GM19452 (cell line): ENCODE data around the gene ADCYAP1R1.

Experiments
- ATAC-seq: cut with Tn5 transposase; IDR thresholded peaks from one replicate; pipeline ENCODE4 v1.9.1; 2021; ENCODE audit not compliant: unreplicated experiment

ADCYAP1R1 gene

DNA sequence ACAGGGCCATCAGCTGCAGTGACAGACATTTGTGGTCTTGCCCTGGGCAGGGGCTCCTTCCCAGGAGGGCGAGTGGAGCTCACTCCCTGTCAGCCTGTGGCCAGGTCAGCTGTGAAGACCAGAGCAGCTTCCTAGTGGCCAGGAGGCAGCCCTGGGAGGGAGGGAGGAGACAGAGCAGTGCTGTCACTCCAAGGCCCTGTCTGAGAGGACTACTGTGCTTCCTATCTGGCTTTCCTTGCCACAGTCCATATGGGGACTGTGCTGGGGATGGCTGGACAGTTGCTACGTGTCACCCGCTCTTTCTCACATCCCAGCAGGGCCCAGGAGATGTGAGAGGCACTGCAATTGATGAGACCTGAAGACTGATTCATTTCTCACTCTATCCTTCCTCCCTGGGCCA, 15.2 kb upstream of the ADCYAP1R1 start:
- ATAC-seq = no peak

DNA sequence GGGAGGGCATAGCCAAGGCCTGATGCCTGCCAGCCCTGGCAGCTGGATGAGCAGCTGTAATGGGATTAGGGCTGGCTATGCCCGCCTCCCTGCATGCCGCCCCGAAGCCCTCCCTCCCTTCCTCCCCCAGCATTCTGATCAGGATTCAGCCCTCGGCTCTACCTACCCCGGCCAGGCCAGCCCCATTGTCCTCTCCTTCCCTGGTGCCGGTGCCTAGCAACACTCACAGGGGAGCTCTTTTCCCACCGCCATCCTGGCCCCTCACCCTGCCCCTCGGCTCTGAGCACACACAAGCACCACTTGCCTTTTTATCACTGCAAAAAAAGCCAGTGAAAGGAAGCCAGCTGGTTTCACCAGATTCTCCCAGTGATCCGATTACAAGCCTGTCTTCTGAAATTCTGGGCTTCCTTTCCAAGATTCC, 9.0 kb upstream of the ADCYAP1R1 start:
- ATAC-seq = no peak

DNA sequence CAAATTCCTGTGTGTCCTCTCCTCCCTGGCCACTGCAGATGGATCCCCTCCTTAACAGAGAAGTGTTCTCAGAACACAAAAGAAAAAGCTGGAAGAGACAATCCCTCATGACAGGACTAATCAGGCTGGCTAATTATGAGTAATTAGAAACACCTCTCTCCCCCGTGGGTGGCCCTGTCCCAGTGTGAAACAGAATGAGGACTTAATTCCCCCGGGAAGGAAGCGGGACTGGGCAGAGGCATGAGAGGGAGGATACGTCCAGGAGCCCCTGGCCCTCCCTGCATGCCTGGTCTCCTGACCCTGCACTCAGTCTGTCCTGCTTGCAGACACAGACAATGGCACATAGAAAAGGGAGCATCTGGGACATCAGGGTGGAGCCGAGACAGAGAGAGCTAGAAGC, 7.6 kb upstream of the ADCYAP1R1 start:
- no peak for ATAC-seq

DNA sequence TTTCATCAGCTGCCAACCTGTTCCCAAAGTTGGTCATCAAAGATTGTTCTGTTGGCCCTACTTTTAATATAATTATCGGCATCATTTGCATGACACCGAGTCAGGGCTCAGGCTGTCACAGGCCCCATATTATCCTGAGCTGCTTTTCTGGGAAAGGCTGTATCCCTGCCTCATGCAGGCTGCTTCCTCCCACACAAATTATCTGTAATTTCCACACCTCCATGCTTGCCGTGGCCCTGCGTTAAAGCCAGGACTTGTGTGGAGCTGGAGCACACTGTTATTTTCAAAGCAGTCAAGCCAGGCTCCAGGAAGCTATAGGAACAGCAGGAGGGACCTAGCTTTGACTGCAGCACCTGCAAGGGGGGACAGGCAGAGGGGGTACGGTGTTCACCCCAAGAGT, 5.4 kb upstream of the ADCYAP1R1 start:
- ATAC-seq = no peak

DNA sequence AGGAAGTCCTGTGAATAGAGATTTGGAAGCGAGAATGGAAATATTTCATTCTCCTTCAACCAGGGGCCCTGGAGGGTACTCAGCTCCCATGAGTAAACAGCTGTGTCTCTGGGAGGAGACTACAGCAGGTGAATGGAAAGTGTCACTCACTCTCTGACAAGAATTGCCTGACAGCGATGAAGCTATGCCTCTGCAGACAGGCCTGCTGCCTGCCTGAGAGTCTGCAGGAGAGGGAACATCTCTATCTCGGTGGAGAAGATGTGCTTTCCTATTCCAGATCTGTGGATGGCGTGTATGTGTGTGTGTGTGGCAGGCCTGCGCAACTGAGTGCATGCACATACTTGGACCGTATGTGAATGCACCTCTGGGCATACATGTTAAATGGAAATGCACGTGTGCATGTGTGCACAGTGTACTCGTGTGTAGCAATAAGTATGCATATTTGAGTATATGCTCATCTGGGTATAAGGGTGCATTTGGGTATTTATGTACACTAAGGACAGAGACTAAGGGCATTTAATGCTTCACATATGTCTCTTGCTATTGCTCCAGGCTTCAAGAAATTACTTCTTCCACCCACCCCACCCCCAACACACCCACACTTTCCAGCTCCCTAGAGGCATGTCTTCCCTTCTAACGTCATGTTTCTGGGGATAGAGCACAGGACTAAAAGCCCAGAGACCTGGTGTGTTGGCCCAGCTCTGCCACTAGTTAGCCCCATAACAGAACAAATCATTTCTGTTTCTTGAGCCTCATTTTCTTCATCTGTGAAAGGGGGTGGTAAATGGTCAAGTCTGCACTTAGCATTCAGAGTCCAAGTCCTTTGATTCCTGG, 4.6 kb upstream of the ADCYAP1R1 start:
- ATAC-seq = no peak

DNA sequence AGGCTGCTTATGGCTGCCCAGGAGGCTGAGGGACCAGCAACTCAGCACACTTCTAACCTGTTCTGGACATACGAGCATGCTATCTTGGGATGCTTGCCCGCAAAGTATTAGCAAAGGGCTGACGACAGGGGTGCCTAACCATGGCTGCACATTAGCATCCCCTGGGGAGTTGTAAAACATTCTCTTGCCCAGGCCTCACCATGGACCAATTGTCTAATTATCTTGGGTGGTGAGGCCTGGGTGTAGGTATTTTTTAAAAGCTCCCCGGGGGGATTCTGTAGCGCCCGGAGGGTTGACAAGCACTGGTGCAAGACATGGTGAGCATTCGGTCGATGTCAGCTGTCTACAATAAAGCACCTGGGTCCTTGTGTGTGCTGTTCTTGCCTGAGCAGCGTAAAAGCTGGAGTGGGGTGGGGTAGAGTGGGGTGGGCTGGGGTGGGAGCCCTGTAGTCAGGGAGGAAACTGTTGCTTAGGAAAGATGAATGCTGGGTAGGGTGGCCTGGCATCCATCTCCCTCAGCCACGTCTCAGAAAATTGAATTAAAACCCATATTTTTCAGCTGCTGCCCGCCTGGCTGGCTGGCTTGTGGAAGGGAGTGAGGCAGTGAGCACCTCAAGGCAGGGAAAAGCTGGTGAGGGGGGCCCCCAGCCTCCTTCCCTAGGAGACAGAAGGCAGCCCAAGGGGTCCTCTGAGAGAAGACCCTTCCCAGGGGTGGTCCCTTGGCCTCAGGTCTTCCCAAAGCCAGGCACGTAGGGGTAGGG, 2.9 kb upstream of the ADCYAP1R1 start:
- ATAC-seq = no peak

DNA sequence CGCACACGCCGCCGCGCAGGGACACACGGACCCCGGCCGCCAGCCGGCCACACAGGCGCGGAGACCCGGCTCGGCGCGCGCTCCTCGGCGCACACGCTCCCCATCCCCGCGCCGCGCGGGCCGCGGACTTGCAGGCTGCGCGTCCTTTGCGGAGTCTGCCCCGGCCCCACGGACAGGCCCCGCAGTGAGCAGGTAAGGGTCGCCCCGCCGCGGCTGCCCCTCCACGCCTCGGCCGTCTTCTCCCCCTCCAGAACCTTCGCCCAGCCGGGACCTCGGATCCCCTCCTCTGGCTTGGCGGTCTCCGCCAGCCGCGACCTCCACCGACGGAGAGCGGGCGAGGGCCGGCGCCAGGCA, 356 bp downstream of the ADCYAP1R1 start:
- ATAC-seq = no peak

DNA sequence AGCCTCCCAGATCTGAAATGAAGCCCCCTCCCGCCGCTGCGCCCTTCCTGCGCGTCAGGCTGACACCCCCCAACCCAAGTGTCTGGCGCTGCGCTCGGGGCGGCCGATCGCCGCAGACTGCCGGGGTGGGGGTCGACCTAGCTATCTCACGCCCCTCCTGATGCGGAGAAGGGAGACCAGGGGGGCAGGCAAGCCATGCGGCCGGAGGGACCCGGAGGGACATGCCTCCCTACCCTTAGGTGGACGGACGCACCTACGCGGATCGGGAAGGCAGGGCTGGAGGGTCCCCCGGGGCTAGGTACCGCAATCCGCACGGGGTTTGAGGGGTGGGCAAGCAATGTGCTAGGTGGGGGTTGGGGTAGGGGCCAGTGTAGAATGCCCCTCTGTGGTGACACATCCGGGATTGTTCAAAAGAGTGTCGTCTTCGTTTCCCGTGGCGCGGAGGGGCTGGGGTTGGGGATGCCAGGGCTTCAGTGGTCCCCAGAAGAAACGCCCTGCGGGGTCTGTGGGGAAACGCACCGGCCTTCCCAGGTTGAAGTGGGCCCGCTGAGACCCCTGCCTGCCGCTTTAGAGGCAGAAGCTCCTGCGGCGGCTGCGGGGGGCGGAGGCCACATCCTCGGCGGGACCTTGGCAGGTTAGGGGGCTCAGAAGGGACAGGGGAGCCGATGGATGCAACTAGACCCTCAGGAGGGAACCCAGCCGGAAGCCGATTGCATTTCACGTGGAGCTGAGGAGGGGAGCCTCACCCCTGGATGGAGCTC, 913 bp downstream of the ADCYAP1R1 start:
- no peak for ATAC-seq

DNA sequence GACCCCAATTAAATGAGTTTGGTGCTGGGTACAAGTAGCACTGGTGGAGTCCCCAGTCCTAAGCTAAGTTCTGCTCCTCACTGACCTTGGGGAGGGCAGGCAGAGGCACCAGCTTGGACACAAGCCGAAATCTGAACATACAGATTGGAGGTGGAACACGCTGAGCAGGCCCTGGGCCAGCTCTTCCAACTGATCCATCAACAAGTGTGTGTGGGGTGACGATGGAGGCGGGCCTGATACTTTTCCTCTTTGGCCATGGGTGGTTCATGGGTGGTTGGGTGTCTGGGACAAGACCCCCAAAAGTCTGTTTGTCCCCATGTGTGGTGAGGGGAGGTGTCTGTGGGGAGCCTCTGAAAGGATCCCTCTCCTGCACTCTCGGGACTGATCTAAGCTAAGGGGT, 1.9 kb downstream of the ADCYAP1R1 start:
- ATAC-seq = no peak

DNA sequence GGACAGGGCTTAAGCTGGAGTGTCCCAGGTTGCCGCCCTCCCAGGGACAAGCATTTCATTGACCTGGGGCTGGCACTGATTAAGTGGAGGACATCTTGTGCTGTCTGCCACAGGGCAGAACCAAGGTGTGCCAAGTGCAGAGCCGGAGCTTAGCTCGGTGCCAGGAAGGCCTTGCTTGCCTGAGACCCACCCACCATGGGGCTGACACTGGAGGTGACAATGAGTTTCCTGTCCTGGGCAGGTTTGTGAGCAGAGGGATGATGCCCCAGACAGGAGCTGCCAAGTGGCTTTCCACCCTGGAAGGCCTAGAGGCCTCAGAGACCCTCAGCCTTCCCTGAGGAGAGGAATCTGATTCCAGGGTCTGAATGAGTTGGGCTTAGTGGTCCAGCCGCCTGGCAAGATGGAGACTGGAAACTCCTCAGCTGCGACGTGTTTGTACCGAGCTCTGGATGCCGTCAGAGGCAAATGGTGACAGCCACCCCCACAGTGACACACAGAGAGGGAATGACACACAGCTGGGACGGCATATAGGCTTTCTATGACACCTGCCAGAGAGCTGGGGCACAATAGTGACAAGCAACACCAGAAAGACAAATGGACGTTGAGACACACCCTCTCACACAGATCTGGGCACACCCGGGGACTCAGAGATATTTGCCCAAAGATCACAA, 2.6 kb downstream of the ADCYAP1R1 start:
- ATAC-seq = no peak

DNA sequence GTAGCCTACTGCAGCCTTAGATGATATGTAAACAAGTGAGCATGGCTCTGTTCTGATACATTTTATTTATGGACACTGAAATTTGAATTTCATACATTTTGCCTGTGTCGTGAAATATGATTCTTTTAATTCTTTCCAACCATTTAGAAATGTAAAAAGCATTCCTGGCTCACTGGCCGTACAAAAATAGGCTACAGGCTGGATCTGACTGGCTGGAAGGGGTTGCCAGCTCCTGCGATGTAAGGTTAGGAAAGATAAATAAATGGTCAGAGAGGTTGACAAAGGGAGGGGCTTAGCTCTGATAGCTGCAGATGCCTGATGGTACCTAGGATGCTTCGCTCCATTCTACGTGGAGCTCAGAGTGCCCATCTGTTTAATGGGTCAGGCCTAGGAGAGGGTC, 3.4 kb downstream of the ADCYAP1R1 start:
- no peak for ATAC-seq

DNA sequence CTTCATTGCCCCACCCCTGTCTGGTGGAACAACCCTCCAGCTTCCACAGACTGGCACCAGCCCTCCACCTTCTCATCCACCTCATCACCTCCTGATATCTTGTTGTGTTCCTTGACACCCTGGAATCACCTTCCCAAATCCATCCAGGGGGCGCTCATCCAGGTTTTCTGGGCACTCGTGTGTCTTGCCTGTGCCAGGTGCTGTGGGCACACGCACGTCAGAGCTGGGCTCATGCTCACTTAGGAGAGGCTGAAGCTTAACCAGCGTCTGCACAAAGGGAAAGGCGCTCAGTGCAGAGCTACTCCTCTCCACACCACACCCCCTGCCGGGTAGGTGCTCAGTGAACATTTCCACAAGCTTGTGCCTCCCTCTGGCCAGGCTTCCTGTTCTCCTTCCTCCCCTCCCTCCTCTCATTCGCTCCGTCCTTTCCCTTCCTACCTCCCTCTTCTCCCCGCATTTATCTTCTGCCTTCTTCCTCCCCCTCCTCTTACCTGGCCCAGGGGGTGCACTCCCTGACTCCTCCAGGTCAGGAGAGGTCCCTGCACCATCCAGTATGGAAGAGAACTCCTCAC, 4.8 kb downstream of the ADCYAP1R1 start:
- ATAC-seq = no peak

DNA sequence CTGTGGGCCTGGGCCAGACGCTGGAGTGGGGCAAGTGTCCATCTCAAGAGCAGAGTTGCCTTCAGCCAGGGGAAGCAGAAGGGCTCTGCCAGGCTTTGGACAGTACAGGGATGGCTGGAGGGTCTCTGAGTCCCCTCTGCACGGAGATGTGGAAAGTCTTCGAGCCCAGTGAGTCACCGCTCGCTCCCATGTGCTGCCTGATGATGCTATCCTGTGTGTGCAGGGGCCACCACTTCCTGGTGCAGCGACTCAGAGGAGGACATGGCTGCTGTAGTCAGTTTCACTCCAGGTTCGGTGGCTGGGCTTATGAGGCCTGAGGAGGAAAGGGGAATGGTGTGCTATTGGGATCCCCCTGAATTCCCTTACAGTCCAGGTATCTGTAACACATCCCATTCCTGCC, 6.0 kb downstream of the ADCYAP1R1 start:
- no peak for ATAC-seq

DNA sequence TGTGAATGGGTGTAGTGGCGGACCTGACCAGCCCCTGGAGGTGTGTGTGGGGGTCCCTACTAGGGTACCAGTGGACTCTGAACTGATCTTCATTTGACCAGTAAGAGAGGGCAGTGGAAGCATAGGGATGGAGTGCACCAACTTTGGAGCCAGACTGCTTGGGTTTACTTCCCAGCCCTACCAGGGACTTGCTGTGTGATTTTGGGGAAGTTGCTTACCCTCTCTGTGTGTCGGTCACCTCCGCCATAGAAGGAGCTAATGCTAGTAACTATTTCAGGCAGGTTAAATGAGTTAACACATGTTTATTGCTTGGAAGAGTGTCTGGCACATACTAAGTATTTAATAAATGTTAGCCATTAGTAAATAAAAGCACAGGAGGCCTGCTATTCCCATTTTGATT, 6.6 kb downstream of the ADCYAP1R1 start:
- ATAC-seq = no peak

DNA sequence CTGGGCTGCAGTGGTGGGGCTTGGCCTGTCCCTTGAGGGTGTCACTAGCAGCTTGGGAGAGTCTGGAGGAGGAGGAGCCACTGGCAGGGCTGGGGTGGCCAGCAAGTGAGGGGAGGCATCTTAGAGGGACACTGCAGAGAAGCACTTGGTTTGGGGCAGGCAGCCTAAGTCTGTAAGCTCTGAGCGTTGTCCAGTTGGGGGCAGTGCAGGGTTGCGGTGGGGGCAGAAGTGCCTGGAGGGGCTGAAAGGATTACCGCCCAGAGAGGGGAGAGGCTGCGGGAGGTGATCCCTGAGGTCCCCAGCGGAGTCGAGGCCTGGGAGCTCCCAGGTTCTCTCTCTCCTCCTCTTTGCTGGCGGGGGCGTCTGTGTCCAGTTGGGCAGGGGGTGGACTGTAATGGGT, 7.4 kb downstream of the ADCYAP1R1 start:
- ATAC-seq = no peak

DNA sequence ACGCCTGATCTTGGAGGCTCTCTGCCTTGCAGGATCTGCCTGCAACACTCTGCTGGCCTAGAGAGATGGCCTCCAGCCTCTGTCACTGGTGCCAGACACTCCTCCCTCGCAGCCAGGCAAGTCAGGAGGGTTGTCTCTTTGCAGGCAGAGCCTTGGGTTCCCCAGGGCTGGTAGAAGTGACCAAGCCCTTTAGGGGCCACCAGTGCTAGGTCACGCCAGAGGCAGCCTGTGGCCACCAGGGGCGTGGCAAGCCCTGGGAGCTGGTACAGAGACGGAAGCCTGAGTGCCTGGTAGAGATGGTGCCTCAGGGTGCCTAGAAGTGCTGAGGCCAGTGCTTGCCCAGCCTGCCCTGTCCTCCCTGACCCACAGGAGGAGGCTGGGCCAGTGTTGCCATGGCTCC, 9.1 kb downstream of the ADCYAP1R1 start:
- no peak for ATAC-seq

DNA sequence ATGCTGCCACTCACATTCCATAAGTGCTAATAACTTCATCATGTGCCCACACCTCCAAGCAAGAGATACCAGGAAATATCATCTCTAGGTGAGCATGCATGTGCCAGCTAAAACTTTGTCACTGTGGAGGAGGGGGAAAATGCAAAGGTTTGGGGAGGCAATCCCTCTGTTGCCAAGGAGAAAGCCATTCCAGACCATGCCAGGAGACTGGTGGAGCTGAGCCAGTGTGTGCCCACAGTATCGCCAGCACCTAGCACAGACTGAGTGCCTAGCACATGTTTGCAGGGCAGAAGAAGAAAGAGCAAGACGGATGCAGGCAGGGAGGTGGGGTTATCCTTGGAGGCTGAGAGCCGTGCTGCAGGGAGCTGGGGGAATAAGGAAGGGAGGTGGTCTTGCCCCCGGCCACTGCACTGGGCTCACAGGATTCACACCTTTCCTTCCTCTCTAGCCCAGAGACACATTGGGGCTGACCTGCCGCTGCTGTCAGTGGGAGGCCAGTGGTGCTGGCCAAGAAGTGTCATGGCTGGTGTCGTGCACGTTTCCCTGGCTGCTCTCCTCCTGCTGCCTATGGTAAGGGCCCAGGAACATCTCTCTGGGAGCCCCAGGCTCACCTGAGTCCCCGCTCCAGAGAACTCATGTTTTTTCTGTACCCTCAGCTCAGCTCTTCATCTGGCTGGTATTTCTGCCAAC, 10.8 kb downstream of the ADCYAP1R1 start:
- ATAC-seq = no peak

DNA sequence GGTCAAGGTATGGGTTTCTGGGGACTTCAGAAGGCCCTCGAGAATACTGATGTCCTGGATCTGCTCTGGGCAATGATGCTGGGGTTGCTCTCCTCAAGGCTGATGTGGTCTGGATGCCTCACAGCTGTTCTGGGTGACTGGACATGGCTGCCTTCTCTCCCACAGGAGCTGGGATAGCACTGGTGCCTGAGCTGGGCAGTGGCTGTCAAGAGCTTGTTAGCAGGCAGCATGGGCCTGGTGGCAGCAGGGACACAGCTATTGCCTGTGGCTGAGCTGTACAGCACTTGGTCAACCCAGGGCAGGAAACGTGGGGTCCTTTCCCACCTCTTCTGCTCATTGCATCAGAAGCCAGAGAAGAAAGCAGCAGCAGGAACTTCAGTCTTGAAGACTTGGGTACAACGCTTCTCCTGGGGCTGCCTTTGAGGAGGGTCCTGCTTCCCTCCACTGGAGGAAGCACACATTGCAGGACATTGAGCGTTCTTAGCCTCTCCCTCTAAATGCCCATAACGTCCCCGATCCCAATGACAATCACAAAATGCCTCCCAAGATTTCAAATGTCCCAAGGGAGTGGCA, 13.0 kb downstream of the ADCYAP1R1 start:
- no peak for ATAC-seq

DNA sequence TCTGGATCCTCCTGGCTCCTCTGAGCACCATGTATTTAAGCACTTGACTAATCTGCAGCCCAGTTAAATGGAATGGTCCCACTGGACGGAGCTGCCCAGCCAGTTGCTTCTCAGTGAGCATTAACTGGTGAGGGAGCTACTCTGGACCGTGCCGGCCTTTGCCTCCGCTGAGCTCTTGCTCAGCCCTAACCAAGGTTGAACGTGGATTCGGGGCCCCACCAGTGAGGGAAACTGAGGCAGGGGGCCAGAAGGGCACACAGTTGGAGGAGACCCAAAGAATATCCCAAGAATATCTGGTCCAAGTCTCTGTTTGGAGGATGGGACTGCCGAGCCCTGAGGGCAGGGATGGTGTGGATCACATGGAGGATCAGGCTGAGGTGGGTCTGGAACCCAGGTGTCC, 13.7 kb downstream of the ADCYAP1R1 start:
- ATAC-seq = no peak

DNA sequence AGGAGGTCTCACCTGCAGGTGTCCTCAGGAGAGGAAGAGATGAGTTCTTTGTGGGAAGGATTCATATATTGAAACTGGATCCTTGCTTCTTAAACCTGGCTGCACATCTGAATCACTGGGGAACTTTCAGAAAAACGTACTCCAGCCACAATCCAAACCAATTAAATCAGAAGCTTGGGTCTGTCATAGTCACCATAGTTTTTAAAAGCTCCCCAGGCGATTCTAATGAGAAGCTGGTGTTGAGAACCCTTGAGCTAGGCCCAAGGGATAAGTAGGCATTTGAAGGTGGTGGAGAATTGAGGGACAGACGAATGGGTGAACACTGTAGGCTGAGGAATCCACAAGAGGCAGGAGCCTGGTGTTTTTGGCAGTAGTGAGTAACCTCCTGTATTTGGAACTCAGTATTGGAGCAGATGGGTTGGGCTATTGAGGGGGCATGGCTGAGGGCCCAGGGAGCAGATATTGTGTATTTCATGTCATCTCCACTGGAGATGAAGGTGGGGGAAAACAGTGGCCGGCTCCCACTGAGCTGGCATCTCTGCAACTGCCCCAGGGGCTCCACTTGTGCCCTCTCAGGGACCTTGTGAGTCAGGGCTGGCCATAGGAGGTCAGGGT, 14.5 kb downstream of the ADCYAP1R1 start:
- no peak for ATAC-seq
